HepG2 (cell line): ENCODE data around the gene EIF3A. TPM values are rescaled to one million over a fixed set of nuclear protein-coding genes. Genes with fewer than 3 reads are reported as not detected.
A peak's percentile ranks its signal among the peaks of the same experiment; 100 is the strongest.

ENCODE experiments used
- GMEB2 ChIP-seq: IDR thresholded peaks from 2 replicates; pipeline ENCODE4 v1.6.1; 2016; ENCODE audit warnings: missing biosample characterization, missing genetic modification reagents, low read depth
- HDAC1 ChIP-seq: sonication (generic); formaldehyde crosslinking; IDR thresholded peaks from 2 replicates; pipeline ENCODE4 v1.5.1; 2020; ENCODE audit warnings: mild to moderate bottlenecking, missing genetic modification reagents
- KDM3A ChIP-seq: IDR thresholded peaks from 2 replicates; pipeline ENCODE4 v1.6.1; 2018; ENCODE audit warnings: low read depth, missing compliant biosample characterization
- MEIS1 ChIP-seq: sonication (generic); formaldehyde crosslinking; IDR thresholded peaks from 2 replicates; pipeline ENCODE4 v1.9.0; 2021; ENCODE audit warnings: mild to moderate bottlenecking, missing genetic modification reagents, moderate library complexity, borderline replicate concordance
- MIER3 ChIP-seq: IDR thresholded peaks from 2 replicates; pipeline ENCODE4 v1.6.1; 2016; ENCODE audit warnings: missing compliant biosample characterization, borderline replicate concordance
- MIXL1 ChIP-seq: IDR thresholded peaks from 2 replicates; pipeline ENCODE4 v1.6.1; 2016
- MYNN ChIP-seq: sonication (generic); formaldehyde crosslinking; IDR thresholded peaks from 2 replicates; pipeline ENCODE4 v1.4.0; 2020; ENCODE audit warnings: mild to moderate bottlenecking, low read depth, missing genetic modification reagents
- NCOA2 ChIP-seq: sonication (generic); formaldehyde crosslinking; IDR thresholded peaks from 2 replicates; pipeline ENCODE4 v1.8.0; 2022; ENCODE audit warnings: inconsistent platforms
- PHF20 ChIP-seq: sonication (generic); formaldehyde crosslinking; IDR thresholded peaks from 2 replicates; pipeline ENCODE4 v1.5.0; 2020; ENCODE audit warnings: mild to moderate bottlenecking, missing genetic modification reagents
- SP5 ChIP-seq: IDR thresholded peaks from 2 replicates; pipeline ENCODE4 v1.6.1; 2016; ENCODE audit warnings: low read depth, borderline replicate concordance
- ZBTB1 ChIP-seq: sonication (generic); formaldehyde crosslinking; IDR thresholded peaks from 2 replicates; pipeline ENCODE4 v1.4.0; 2020; ENCODE audit warnings: missing genetic modification reagents, borderline replicate concordance
- ZBTB25 ChIP-seq: IDR thresholded peaks from 2 replicates; pipeline ENCODE4 v1.6.1; 2018; ENCODE audit warnings: missing genetic modification reagents
- ZFP36L1 ChIP-seq: sonication (generic); formaldehyde crosslinking; IDR thresholded peaks from 2 replicates; pipeline ENCODE4 v1.8.0; 2022; ENCODE audit warnings: mild to moderate bottlenecking, missing genetic modification reagents, moderate library complexity
- ZNF407 ChIP-seq: sonication (generic); formaldehyde crosslinking; IDR thresholded peaks from one replicate; pipeline ENCODE4 v1.5.1; 2020; ENCODE audit warnings: mild to moderate bottlenecking, missing genetic modification reagents; ENCODE audit errors: not compliant biosample characterization
- ZNF441 ChIP-seq: sonication (generic); formaldehyde crosslinking; IDR thresholded peaks from 2 replicates; pipeline ENCODE4 v1.7.0; 2021; ENCODE audit warnings: missing genetic modification reagents, borderline replicate concordance
- ZNF460 ChIP-seq: sonication (generic); formaldehyde crosslinking; IDR thresholded peaks from 2 replicates; pipeline ENCODE4 v1.5.1; 2020; ENCODE audit warnings: missing genetic modification reagents, mild to moderate bottlenecking, borderline replicate concordance
- polyA plus RNA-seq, 8 experiments: library from polyadenylated mRNA; depleted of rRNA in 3 of 8; stranded (reverse) in 7 of 8; unstranded in 1 of 8; fragments of >200 nt; fragmentation: Illumina TruSeq in 4 of 8; extraction: Trizol in 4 of 8; gene quantifications; 2 replicates each; pipeline versions ENCODE4 v1.2.1 to v1.2.3, GENCODE V29; 2011 to 2016; ENCODE audit warnings: low read depth in 4 of 8, missing spikeins in 1 of 8, mixed read lengths in 1 of 8; ENCODE audit not compliant: insufficient read depth in 1 of 8
- total RNA-seq, 5 experiments: library from RNA; depleted of rRNA; stranded (reverse); fragments of >200 nt; fragmentation: Illumina TruSeq; extraction: Trizol; gene quantifications; 2 replicates each; pipeline ENCODE4 v1.2.3, GENCODE V29; 2016; ENCODE audit warnings: low read depth in 1 of 5
- TF ChIP-seq, protein P1 (sequence below): sonication (generic); formaldehyde crosslinking; IDR thresholded peaks from 2 replicates; pipeline ENCODE4 v1.9.0; 2021; ENCODE audit warnings: missing genetic modification reagents, mild to moderate bottlenecking, borderline replicate concordance

Gene EIF3A
- total and polyA plus RNA-seq, 2 of the 13 experiments (the other 11 are each of a cell fraction or from before 2014, with no cell fraction given) = 25.6 to 117 TPM

DNA sequence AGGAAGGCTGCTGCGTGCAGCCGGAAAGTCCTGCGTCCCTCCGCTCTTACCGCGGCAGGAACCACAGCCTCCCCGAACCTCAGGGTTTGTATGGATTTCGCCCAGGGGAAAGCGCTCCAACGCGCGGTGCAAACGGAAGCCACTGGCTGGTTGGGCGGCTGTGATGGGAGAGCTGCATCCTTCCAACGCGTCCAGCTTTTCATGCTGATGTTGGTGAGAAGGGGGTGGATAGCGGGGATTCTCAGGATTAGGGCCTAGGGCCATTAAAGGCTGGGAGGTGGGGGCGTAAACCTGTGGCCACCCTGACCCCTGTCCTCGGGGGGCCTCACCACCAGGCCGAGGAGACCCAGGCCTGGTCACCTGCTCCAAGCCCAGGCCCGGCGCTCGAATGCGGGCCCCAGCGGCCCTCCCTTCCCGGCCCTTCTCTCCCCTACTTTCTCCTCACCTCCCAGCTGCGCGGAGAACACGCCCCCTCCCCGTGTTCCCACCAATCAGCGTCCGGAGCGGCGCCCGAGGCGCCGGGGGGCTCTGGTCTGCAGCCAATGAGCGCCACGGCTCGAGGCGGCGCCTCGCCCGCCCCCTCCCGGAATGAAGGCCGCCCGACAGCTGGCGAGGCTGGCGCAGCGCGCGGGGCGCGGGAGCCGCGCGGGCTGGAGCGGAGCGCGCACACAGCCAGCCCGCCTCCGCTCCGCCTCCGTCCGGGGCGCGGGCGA, 51.6 kb downstream of the EIF3A start (continued):
- no peak for TF ChIP-seq ZNF407 (CRISPR knock-in tag)
- no peak for TF ChIP-seq MEIS1
- peak; percentile 29; the same call in 1 of the 2 replicates for TF ChIP-seq MIER3 (CRISPR knock-in tag)
- TF ChIP-seq MIXL1 (CRISPR knock-in tag) = no peak
- TF ChIP-seq NCOA2 (CRISPR knock-in tag) = no peak
- TF ChIP-seq SP5 (CRISPR knock-in tag) = 0 out of 2 replicates have a peak, but pooled peaks have one; percentile 9
- TF ChIP-seq MYNN = no peak
- TF ChIP-seq ZNF441 (CRISPR knock-in tag) = peak; percentile 77
- TF ChIP-seq ZNF460 = no peak
- no peak for TF ChIP-seq KDM3A
- TF ChIP-seq ZFP36L1 (CRISPR knock-in tag) = no peak
- 0 out of 2 replicates have a peak, but pooled peaks have one; percentile 46 for TF ChIP-seq HDAC1 (CRISPR knock-in tag)
- peak; percentile 20; the same call in 1 of the 2 replicates for TF ChIP-seq ZBTB25 (CRISPR knock-in tag)
- TF ChIP-seq GMEB2 (CRISPR knock-in tag) = no peak
- TF ChIP-seq, protein P1, sequence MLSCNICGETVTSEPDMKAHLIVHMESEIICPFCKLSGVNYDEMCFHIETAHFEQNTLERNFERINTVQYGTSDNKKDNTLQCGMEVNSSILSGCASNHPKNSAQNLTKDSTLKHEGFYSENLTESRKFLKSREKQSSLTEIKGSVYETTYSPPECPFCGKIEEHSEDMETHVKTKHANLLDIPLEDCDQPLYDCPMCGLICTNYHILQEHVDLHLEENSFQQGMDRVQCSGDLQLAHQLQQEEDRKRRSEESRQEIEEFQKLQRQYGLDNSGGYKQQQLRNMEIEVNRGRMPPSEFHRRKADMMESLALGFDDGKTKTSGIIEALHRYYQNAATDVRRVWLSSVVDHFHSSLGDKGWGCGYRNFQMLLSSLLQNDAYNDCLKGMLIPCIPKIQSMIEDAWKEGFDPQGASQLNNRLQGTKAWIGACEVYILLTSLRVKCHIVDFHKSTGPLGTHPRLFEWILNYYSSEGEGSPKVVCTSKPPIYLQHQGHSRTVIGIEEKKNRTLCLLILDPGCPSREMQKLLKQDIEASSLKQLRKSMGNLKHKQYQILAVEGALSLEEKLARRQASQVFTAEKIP (CRISPR knock-in tag) = no peak
- TF ChIP-seq PHF20 = no peak
- TF ChIP-seq ZBTB1 (CRISPR knock-in tag) = no peak
